Neural progenitor cell (in vitro differentiated cells): ENCODE data around the gene MMEL1. TPM values are rescaled to one million over a fixed set of nuclear protein-coding genes. Genes with fewer than 3 reads are reported as not detected.

ENCODE experiments used
- DNase-seq: peaks from one replicate; pipeline ENCODE4 v3.0.0-alpha.2; 2016; ENCODE audit warnings: low spot score
- H2AFZ ChIP-seq: fragments of 200-600 bp; sonication (generic); replicated peaks from 2 replicates; pipeline ENCODE4 v1.6.1; 2016; ENCODE audit warnings: antibody characterized with exemption
- H3F3A ChIP-seq: fragments of 200-600 bp; sonication (generic); 2 replicates; pipeline ENCODE4 v1.6.1; 2016; ENCODE audit warnings: antibody characterized with exemption, low read depth
- H3K27ac ChIP-seq: fragments of 200-600 bp; sonication (generic); 2 replicates; pipeline ENCODE4 v1.5.1; 2016; ENCODE audit warnings: mild to moderate bottlenecking
- H3K27me3 ChIP-seq: fragments of 200-600 bp; sonication (generic); 2 replicates; pipeline ENCODE4 v1.6.1; 2016; ENCODE audit warnings: mild to moderate bottlenecking, moderate library complexity
- H3K36me3 ChIP-seq: fragments of 200-600 bp; sonication (generic); 2 replicates; pipeline ENCODE4 v1.5.1; 2016
- H3K4me1 ChIP-seq: fragments of 200-600 bp; sonication (generic); 2 replicates; pipeline ENCODE4 v1.6.1; 2016; ENCODE audit warnings: mixed run types
- H3K4me2 ChIP-seq: fragments of 200-600 bp; sonication (generic); 2 replicates; pipeline ENCODE4 v1.6.1; 2016
- H3K4me3 ChIP-seq: fragments of 200-600 bp; sonication (generic); 2 replicates; pipeline ENCODE4 v1.5.1; 2016
- H3K79me2 ChIP-seq: fragments of 200-600 bp; sonication (generic); 2 replicates; pipeline ENCODE4 v1.6.1; 2016; ENCODE audit warnings: low read depth
- H3K9ac ChIP-seq: fragments of 200-600 bp; sonication (generic); 2 replicates; pipeline ENCODE4 v1.6.1; 2016
- H3K9me3 ChIP-seq: fragments of 200-600 bp; sonication (generic); 2 replicates; pipeline ENCODE4 v1.5.1; 2016; ENCODE audit warnings: low read depth
- H4K20me1 ChIP-seq: fragments of 200-600 bp; sonication (generic); 2 replicates; pipeline ENCODE4 v1.6.1; 2016; ENCODE audit warnings: low read depth
- H3K27ac Mint-ChIP-seq: 3 replicates; pipeline ENCODE4 v1.8.0; 2021; ENCODE audit warnings: mixed read lengths
- H3K27me3 Mint-ChIP-seq: 2 replicates; pipeline ENCODE4 v1.8.0; 2022; ENCODE audit warnings: low read depth, mild to moderate bottlenecking, inconsistent platforms, moderate library complexity, mixed read lengths; ENCODE audit not compliant: insufficient read depth
- H3K36me3 Mint-ChIP-seq: 3 replicates; pipeline ENCODE4 v1.8.0; 2021; ENCODE audit warnings: mixed read lengths
- H3K4me1 Mint-ChIP-seq: 3 replicates; pipeline ENCODE4 v1.8.0; 2021; ENCODE audit warnings: mixed read lengths
- H3K4me3 Mint-ChIP-seq: 3 replicates; pipeline ENCODE4 v1.8.0; 2021; ENCODE audit warnings: mild to moderate bottlenecking, moderate library complexity, mixed read lengths
- H3K9me3 Mint-ChIP-seq: 3 replicates; pipeline ENCODE4 v1.8.0; 2020; ENCODE audit warnings: mixed read lengths
- CTCF ChIP-seq: fragments of 200-600 bp; sonication (generic); IDR thresholded peaks from 2 replicates; pipeline ENCODE4 v1.5.1; 2017; ENCODE audit warnings: antibody characterized with exemption, mild to moderate bottlenecking
- EZH2 ChIP-seq: fragments of 200-600 bp; sonication (generic); IDR thresholded peaks from 2 replicates; pipeline ENCODE4 v1.6.1; 2017; ENCODE audit warnings: antibody characterized with exemption, mild to moderate bottlenecking, moderate library complexity
- EZH2phosphoT487 ChIP-seq: fragments of 200-600 bp; sonication (generic); IDR thresholded peaks from 2 replicates; pipeline ENCODE4 v1.6.1; 2017; ENCODE audit warnings: antibody characterized with exemption
- total RNA-seq: library from RNA; depleted of rRNA; stranded (reverse); fragments of >200 nt; gene quantifications from 2 replicates; pipeline ENCODE4 v1.2.3, GENCODE V29; 2015; ENCODE audit warnings: low replicate concordance

The MMEL1 gene
- total RNA-seq, 1 donor from 2014 or later, result 0.19 TPM

- Mint-ChIP-seq H3K27me3 (peaks cover 6% of the 10 kb centered on the region), H3K4me1 (peaks cover 2% of the 10 kb centered on the region)
These were observed 65.6 kb downstream of the MMEL1 start for GRCh38 chr1:2567083-2567679.

DNA sequence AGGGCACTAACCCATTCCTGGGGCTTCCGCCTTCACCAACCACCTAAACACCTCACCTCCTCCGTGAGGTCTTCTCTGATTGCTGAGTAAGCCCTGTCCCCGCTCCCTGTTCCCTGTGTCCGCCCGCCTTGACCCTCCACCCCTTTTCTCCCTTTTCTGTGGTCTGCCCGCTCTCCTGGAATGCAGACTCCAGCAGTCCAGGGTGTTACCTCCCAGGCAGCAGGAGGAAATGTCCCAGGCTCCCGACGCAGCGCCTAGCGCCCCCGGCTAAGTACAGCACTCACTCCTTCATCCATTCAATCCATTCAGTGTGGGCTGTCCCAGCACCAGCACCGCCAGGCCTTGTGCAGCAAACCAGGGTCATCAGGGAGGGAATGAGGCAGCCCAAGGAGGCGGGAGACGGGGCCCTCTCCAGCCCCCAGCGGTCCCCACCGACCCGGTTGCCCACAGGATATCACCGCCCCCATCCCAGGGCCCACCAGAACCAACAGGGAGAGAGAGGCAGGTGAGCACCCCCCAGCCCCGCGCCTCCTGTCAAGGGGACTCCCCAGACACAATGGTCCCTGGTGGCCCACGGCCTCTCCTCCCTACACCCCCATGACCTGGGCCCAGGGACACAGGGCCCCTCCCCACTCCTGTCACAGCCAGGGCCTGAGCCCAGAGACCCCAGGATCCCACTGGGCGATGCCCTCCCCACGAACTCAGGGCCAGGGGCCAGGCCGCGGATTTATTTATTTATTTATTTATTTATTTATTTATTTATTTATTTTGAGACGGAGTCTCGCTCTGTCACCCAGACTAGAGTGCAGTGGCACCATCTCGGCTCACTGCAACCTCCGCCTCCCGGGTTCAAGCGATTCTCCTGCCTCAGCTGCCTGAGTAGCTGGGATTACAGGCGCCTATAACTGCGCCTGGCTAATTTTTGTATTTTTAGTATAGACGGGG, 66.4 kb downstream of the MMEL1 start:
- no peak overlapping the region for H3K4me2 ChIP-seq
- no peak overlapping the region for H3K4me3 ChIP-seq
- H2AFZ ChIP-seq, result no peak overlapping the region
- no peak for TF ChIP-seq CTCF
- TF ChIP-seq EZH2, result no peak
- TF ChIP-seq EZH2phosphoT487, result no peak
- no peaks in the 10 kb centered on the region for H3K9me3 Mint-ChIP-seq
- H3K4me1 Mint-ChIP-seq, result peaks cover 2% of the 10 kb centered on the region
- peaks cover 6% of the 10 kb centered on the region for H3K27me3 Mint-ChIP-seq
- no peaks in the 10 kb centered on the region for H3K79me2 ChIP-seq
- no peaks in the 10 kb centered on the region for H3K9me3 ChIP-seq
- no peak overlapping the region for H3K27ac ChIP-seq
- no peaks in the 10 kb centered on the region for H3K4me1 ChIP-seq
- no peak overlapping the region for H3K9ac ChIP-seq
- no peaks in the 10 kb centered on the region for H4K20me1 ChIP-seq
- no peak overlapping the region for H3K27ac Mint-ChIP-seq
- no peaks in the 10 kb centered on the region for H3K36me3 Mint-ChIP-seq
- no peak overlapping the region for H3K4me3 Mint-ChIP-seq
- H3K36me3 ChIP-seq, result no peaks in the 10 kb centered on the region
- no peak for DNase-seq
- no peaks in the 10 kb centered on the region for H3F3A ChIP-seq
- no peaks in the 10 kb centered on the region for H3K27me3 ChIP-seq

More at GRCh38 chr1:2567083-2567679, 65.6 kb downstream of the MMEL1 start:
- Histone ChIP-seq H3K27ac (no peak overlapping the region), H3K27me3 (no peaks in the 10 kb centered on the region), H3K9ac (no peak overlapping the region), H3K9me3 (no peaks in the 10 kb centered on the region), H3K79me2 (no peaks in the 10 kb centered on the region), H3K4me2 (no peak overlapping the region), H4K20me1 (no peaks in the 10 kb centered on the region), H2AFZ (no peak overlapping the region), H3F3A (no peaks in the 10 kb centered on the region), H3K4me1 (no peaks in the 10 kb centered on the region), H3K4me3 (no peak overlapping the region), H3K36me3 (no peaks in the 10 kb centered on the region)
- H3K36me3 Mint-ChIP-seq, result no peaks in the 10 kb centered on the region
- H3K9me3 Mint-ChIP-seq, result no peaks in the 10 kb centered on the region
- DNase-seq, result no peak
- no peak overlapping the region for H3K4me3 Mint-ChIP-seq
- TF ChIP-seq EZH2 (no peak), EZH2phosphoT487 (no peak), CTCF (no peak)
- no peak overlapping the region for H3K27ac Mint-ChIP-seq

- Histone ChIP-seq H3K9ac (no peak overlapping the region), H3F3A (no peaks in the 10 kb centered on the region), H2AFZ (no peak overlapping the region), H3K27ac (no peak overlapping the region), H3K4me1 (no peaks in the 10 kb centered on the region), H3K79me2 (no peaks in the 10 kb centered on the region), H3K9me3 (no peaks in the 10 kb centered on the region), H3K4me2 (no peak overlapping the region), H4K20me1 (no peaks in the 10 kb centered on the region), H3K36me3 (no peaks in the 10 kb centered on the region), H3K4me3 (no peak overlapping the region), H3K27me3 (no peaks in the 10 kb centered on the region)
- no peaks in the 10 kb centered on the region for H3K36me3 Mint-ChIP-seq
- peaks cover 1% of the 10 kb centered on the region for H3K27me3 Mint-ChIP-seq
- no peak for TF ChIP-seq EZH2
- TF ChIP-seq CTCF, result no peak
- TF ChIP-seq EZH2phosphoT487, result no peak
- H3K27ac Mint-ChIP-seq, result peak overlapping the region; percentile 71
- no peaks in the 10 kb centered on the region for H3K9me3 Mint-ChIP-seq
- no peak overlapping the region for H3K4me3 Mint-ChIP-seq
- H3K4me1 Mint-ChIP-seq, result peaks cover 2% of the 10 kb centered on the region
- no peak for DNase-seq
These were observed 67.9 kb downstream of the MMEL1 start for GRCh38 chr1:2564815-2565374.
